ENCODE measurements around the gene FYN. TPM values are rescaled to one million over a fixed set of nuclear protein-coding genes. Genes with fewer than 3 reads are reported as not detected.
"Not testable (repeated sequence)": the region's sequence is repeated elsewhere in the genome, so short reads cannot be mapped to it uniquely, and the experiment has no call there.

FYN gene
- polyA plus RNA-seq (ENCODE audit: insufficient read length): 127 TPM

DNA sequence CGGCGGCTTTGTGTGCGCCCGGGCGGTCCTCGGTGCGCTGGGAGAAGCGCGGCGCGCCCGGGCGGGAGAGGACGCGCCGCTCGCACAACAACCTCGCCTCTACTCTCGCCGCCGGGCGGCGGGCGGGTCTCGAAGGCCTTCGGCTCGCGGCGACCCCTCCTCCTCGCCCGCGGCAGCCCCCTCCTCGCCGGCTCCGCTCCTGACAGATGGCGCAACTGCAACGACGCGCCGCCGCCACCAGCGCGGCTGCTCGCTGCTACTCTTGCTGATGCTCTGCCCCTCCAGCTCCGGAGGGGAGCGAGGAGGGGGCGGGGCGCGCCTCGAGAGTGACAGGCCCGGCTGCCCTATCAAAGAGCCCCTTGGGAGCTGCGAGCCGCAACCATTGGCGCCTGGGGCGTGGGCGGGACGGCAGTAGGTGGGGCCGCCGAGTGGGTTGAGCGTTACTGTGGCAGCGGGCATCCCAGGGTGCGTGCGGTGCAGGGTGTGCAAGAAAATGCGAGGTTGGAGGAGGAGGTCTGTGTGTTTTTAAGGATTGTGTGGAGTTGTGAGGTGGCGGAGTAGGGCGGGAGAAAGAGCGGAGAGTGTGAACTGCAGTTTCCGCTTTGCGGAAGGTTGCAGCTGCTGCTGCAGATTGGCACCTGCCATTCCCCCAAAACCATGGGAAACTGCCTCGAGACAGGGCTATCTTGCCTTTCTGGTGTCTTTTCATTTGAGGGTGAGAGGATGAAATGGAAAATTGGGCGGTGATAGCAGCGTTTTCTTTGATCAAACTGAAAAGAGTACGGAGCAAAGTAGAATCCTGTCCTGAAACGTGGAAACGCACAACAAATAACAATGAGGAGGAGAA lies at the start of gene FYN:
FYN (minus strand) TSS at position 275 of the 847 bp plus-strand sequence. CDS start 153,401 bp downstream, outside the sequence.
- peak; percentile 85 for DNase-seq (ENCODE audit: low read depth)

DNA sequence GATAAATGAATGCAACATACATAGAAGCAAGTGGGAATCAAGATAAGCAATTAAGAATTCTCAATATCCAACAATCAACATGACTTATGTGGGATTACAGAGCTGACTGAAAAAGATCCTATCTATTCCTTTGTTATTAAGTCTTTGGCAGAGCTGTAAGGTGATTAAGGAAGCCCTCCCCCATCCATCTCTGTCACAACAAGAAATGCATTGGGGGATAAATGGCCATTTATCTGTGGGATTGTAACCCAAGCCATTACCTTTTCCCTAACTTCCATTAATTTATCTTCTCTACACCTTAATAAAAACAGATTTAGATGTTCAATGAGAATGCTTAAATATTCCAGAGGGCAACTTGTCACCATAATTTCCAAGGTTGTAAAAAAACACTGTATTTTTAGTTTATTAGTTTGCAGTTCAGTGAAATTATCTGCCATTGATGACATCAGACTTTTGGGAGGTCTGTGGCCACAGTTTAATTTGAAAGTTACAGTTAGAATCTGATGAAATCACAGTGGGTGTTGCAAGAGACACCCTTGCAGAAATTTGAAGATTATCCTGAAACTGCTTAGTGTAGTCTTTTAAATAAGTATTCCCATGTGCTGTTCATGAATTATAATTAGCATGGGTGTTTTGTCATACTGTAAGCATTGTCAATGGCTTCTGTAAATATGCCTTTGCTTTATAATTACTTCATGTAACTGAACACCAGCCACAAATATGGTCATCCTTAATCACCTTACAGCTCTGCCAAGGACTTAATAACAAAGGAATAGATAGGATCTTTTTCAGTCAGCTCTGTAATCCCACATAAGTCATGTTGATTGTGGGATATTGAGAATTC lies 49.4 kb upstream of the FYN start:
- DNase-seq (ENCODE audit: low read depth): no peak

GRCh38 chr6:111921103-111921502 lies 47.9 kb upstream of the FYN start:
- no peak for DNase-seq (ENCODE audit: low read depth)

DNA sequence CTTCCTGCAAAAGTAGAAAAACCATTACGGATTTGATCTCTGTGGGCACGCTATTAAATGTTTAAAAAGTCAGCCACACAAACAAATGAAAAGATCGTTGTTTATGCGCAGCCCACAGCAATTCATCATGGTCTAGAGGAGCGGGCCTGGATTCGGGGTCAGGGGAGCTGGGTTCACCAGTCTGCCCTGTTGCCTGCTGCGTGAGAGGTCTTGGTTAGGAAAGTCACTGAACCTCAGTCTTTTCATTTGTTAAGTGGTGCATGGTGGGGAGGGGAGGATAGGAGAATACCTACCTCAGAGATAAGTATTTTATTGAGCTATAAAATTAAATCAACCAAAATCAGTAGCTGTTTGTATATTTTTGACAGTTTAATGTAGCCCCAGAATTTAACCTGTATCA lies 47.3 kb upstream of the FYN start:
- no peak for DNase-seq (ENCODE audit: low read depth)

GRCh38 chr6:111918825-111919224 lies 45.6 kb upstream of the FYN start:
- peak; percentile 24 for DNase-seq (ENCODE audit: low read depth)

- no peak for DNase-seq (ENCODE audit: low read depth)
These were observed 43.5 kb upstream of the FYN start for GRCh38 chr6:111916747-111917146.

DNA sequence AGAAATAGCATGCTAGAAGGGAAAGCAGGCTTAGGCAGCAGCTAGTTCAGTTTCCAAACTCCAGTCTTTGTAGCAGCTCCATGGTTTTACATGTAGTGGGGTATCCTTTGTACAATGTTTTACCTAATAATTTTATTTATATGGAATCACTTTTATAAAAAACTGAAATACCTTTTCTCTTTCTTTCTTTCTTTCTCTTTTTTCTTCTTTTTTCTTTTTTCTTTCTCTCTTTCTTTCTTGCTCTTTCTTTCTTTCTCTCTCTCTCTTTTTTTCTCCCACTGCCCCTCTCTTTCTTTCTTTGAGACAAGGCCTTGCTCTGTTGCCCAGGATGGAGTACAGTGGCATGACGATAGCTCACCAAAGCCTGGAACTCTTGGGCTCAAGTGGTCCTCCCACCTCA lies 41.4 kb upstream of the FYN start:
- DNase-seq (ENCODE audit: low read depth): no peak

GRCh38 chr6:111912904-111913303 lies 39.7 kb upstream of the FYN start:
- no peak for DNase-seq (ENCODE audit: low read depth)

GRCh38 chr6:111911428-111911827 lies 38.2 kb upstream of the FYN start:
- DNase-seq (ENCODE audit: low read depth): no peak

DNA sequence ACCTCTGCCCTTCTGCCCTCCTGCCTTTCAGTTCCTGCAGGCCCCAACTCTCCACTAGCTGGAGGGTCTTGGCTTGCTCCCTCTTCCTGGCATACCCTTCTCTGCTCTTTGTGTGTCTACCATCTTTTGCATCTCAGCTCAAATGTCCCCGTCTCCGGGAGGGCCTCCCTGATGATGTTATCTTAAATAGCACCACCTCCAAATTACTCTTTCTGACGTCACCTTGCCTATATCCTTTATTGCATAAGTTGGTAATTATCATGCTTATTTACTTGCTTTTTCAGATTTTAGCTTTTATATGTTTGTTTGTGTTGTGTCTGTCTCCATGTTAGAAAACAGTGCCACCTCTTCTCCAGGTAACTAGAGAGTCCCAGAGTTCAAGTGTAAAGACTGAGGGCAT lies 36.0 kb upstream of the FYN start:
- no peak for DNase-seq (ENCODE audit: low read depth)

GRCh38 chr6:111908365-111908764 lies 35.1 kb upstream of the FYN start:
- not testable (repeated sequence) for DNase-seq (ENCODE audit: low read depth)

DNA sequence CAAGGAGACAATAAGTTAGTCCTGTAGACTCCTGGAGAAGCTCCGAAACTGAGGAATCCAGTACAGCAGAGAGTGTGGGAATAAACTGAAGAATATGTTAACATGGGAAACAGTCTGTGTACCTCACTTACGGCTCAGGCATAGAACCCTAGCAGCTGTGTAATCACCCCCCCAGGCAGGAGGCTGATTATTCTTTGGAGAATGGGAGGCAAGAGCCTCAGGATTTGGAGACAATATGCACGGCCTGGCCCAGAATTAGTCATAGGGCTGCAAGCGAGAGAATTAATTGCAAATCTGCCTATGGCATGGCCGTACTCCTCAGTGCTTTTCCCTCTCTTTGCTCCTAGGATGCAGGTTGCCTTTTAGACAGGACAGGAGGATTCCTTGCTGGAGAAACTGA lies 27.5 kb upstream of the FYN start:
- no peak for DNase-seq (ENCODE audit: low read depth)

- DNase-seq (ENCODE audit: low read depth): no peak
These were observed 26.3 kb upstream of the FYN start for GRCh38 chr6:111899531-111899930.

DNA sequence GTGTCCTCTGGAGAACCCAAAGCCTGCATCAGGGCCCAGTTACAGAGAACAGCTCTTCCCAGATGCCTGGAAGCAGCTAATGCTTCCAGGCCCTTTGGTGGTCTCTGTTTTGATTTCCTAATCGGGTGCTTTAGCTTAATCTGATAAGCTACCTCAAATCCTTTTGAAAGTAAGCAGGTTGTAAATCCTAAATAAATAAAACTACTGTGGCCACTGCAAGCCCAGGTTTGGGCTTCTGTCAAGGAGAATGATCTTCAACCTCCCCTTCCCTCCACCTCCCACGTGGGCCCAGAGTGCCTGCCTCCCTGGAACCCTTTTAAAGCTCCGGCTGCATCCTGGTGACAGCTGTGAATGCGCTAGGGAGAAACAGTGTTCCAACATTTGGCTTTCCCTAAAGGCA lies 25.2 kb upstream of the FYN start:
- DNase-seq (ENCODE audit: low read depth): no peak

DNA sequence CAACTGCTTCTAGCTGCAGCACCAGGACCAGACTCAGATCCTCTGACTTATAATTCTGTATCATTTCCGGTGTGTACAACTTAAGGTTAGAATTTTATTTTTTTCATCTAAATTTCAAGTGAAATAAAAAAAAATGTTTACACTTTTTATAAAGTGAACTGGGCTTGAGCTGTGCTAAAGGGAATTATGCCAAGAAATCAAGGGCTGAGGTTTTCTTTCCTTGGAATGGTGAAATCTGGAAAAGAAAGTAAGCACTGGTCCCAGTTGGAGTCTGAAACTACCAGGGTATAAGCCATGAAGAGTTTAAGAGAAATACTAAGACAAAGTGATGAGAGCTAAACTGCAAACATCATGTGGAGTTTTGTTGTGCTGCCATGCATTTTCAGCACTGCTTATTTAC lies 21.7 kb upstream of the FYN start:
- no peak for DNase-seq (ENCODE audit: low read depth)

DNA sequence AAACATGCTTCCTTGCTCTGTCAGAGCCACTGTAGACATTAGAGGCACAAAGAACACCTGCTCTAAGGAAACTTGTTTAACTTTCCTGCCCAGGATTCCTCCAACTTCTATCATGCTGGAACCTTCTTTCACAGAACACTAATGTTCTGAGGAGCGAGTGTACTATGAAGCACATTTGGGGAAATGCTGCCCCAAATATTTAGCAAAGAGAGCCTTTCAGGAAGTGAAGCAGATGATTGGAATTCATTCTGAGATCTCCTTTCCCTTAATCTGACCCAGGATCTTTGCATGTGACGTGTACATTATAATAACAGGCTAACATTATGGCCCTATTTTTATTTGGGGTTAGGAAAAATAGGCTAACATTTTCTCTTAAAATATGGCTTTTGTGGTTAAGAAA lies 21.0 kb upstream of the FYN start:
- no peak for DNase-seq (ENCODE audit: low read depth)

DNA sequence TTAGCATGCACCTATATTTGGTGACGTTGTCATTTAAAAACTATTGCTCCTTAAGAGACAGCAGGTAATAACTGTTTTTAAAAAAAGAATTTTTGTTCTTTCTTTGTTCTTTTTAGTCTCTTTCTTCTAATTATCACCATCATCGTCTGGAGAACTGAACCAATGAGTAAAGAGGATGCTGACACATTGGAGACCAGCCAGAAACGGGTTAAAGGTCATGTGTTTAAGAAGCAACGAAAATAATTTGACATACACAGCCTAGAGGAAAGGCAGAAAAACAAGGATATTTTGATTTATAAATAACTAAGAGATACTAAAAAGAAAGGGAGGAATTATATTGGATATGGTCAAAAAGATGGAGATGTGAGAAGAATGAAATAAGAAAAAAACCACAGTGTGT lies 19.2 kb upstream of the FYN start:
- DNase-seq (ENCODE audit: low read depth): no peak

DNA sequence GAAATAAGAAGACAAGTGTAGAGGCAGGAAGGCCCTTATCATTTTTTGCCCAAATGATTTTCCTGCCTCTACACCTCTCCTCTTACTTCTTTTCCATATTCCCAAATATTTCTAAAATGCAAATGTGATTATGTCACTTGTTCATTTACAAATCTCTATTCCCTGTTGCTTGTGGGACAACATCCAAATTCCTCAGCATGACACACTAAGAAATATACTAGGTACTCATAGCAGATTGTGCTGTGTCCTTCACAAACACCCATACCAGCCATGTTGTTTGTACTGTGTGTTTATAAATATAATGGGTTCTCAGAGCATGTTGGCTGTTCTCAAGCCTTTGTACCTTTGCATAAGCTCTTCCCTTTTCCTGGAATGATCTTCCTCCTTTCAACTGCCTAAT lies 17.7 kb upstream of the FYN start:
- DNase-seq (ENCODE audit: low read depth): no peak

GRCh38 chr6:111888928-111889695 lies 15.9 kb upstream of the FYN start:
- no peak for DNase-seq (ENCODE audit: low read depth)

GRCh38 chr6:111886793-111887192 lies 13.5 kb upstream of the FYN start:
- DNase-seq (ENCODE audit: low read depth): not testable (repeated sequence)

GRCh38 chr6:111885373-111886027 lies 12.2 kb upstream of the FYN start:
- no peak for DNase-seq (ENCODE audit: low read depth)

- DNase-seq (ENCODE audit: low read depth): no peak
These were observed 10.8 kb upstream of the FYN start for GRCh38 chr6:111884068-111884467.

Measured in forelimb muscle (tissue), 1 donor.